Prostate gland (tissue), 2 donors: ENCODE results near the gene WDR77. TPM values are rescaled to one million over a fixed set of nuclear protein-coding genes. Genes with fewer than 3 reads are reported as not detected.

Experiments
- DNase-seq: peaks from one replicate; pipeline ENCODE4 v3.0.0-alpha.2; 2019; ENCODE audit warnings: low spot score
- H3K27ac ChIP-seq, 2 donors: fragments of 200-600 bp; sonication (generic); 2 replicates each; pipeline ENCODE4 v1.5.1; 2017 to 2019
- H3K27me3 ChIP-seq: fragments of 200-600 bp; sonication (generic); replicated peaks from 2 replicates; pipeline ENCODE4 v1.5.1; 2019; ENCODE audit not compliant: insufficient read depth
- H3K36me3 ChIP-seq, 2 donors: fragments of 200-600 bp; sonication (generic); 1 replicate in 1 of 2; 2 replicates in 1 of 2; pipeline versions ENCODE4 v1.5.1 to v1.8.1; 2017 to 2019
- H3K4me1 ChIP-seq: fragments of 200-600 bp; sonication (generic); replicated peaks from 2 replicates; pipeline ENCODE4 v1.5.1; 2019
- H3K4me3 ChIP-seq, 2 donors: fragments of 200-600 bp; sonication (generic); 2 replicates each; pipeline ENCODE4 v1.5.1; 2017 to 2019
- H3K9me3 ChIP-seq: fragments of 200-600 bp; sonication (generic); 2 replicates; pipeline ENCODE4 v1.5.1; 2017
- POLR2A ChIP-seq: fragments of 450-650 bp; IDR thresholded peaks from one replicate; pipeline ENCODE4 v1.6.1; 2016; ENCODE audit warnings: antibody characterized with exemption, mild to moderate bottlenecking
- POLR2AphosphoS5 ChIP-seq: sonication (generic); formaldehyde crosslinking; IDR thresholded peaks from one replicate; pipeline ENCODE4 v1.6.1; 2017; ENCODE audit warnings: antibody characterized with exemption
- WGBS: methylation state at CpG from one replicate; pipeline ENCODE4 v1.1.5; 2018; 5-methylcytosine and 5-hydroxymethylcytosine counted together
- intact Hi-C: fragments of 100-400 bp; cut with DNase I; formaldehyde crosslinking; loops from one replicate; pipeline ENCODE4 v1.14.2; 2022
- total RNA-seq, 2 donors: library from RNA; depleted of rRNA; stranded (reverse); fragments of >200 nt; gene quantifications; one replicate each; pipeline ENCODE4 v1.1.0, GENCODE V29; 2016
- TF ChIP-seq, protein P1 (sequence below), 4 experiments: fragments of 200-600 bp in 2 of 4; fragments of 450-650 bp in 2 of 4; sonication (generic) in 2 of 4; IDR thresholded peaks; 1 replicate in 3 of 4; 2 replicates in 1 of 4; pipeline ENCODE4 v1.5.1; 2016 to 2019; ENCODE audit warnings: antibody characterized with exemption in 4 of 4, mild to moderate bottlenecking in 2 of 4, moderate library complexity in 2 of 4

The WDR77 gene
- total RNA-seq, 2 donors from 2014 or later, result 19.1 to 31.6 TPM

DNA sequence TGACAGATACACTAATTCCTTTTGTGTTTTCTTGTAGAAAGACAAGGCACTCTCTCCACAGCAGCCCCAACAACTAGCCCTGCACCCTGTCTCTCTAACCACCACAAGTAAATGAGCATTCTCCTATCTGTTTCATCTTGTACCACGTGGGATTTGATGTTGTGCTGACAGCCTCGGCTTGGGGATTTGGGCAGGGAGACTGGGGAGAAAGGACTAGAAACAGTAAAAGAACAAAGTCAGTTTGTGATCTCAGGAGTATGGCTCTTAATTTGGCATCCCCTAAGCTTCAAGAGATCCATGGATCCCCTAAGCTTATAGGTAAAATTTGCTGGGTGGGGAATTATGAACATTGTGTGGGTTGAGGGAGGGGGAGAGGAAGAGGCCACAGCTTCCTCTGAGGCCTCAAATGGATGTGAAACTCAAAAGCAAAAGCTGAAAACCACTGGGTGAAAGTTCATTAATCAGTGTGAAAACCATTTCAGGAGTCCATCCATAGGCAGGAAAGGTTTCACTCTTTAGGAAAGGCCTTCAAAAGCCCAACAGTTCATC, 27.8 kb upstream of the WDR77 start:
- TF ChIP-seq POLR2A, result no peak
- no peak for TF ChIP-seq POLR2AphosphoS5
- TF ChIP-seq, protein P1, sequence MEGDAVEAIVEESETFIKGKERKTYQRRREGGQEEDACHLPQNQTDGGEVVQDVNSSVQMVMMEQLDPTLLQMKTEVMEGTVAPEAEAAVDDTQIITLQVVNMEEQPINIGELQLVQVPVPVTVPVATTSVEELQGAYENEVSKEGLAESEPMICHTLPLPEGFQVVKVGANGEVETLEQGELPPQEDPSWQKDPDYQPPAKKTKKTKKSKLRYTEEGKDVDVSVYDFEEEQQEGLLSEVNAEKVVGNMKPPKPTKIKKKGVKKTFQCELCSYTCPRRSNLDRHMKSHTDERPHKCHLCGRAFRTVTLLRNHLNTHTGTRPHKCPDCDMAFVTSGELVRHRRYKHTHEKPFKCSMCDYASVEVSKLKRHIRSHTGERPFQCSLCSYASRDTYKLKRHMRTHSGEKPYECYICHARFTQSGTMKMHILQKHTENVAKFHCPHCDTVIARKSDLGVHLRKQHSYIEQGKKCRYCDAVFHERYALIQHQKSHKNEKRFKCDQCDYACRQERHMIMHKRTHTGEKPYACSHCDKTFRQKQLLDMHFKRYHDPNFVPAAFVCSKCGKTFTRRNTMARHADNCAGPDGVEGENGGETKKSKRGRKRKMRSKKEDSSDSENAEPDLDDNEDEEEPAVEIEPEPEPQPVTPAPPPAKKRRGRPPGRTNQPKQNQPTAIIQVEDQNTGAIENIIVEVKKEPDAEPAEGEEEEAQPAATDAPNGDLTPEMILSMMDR (IDR thresholded peaks at IDR 0.05), result no peak
- H3K4me1 ChIP-seq, result no peaks in the 10 kb centered on the region
- no peak for DNase-seq
- no peaks in the 10 kb centered on the region for H3K36me3 ChIP-seq
- no peaks in the 10 kb centered on the region for H3K27me3 ChIP-seq
- no peak overlapping the region for H3K27ac ChIP-seq
- WGBS, result 52% methylated on average over 2 of the region's 2 CpGs
- intact Hi-C loops, result no loop called here
- no peaks in the 10 kb centered on the region for H3K9me3 ChIP-seq
- no peak overlapping the region for H3K4me3 ChIP-seq

DNA sequence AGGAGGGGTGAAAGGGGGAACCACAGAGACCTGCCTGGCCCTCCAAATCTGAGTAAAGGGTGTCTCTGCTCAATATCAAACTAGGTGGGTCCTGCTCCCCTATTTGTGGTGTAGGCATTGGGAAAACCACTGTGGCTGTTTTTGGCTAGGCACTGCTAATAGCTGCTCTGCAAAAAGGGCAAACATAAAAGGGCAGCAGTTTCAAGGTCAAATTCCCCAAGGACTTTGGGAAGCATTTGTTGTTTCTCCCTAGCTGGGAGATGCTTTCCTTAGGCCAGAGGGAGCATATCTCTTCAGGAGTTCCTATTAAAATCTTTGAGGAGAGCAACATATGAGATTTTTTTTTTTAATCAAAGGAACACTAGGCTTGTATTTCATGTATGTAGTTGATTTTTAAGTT, 27.2 kb upstream of the WDR77 start:
- H3K27me3 ChIP-seq, result no peaks in the 10 kb centered on the region
- intact Hi-C loops, result no loop called here
- TF ChIP-seq, protein P1 (IDR thresholded peaks at IDR 0.05), result no peak
- TF ChIP-seq POLR2A, result no peak
- TF ChIP-seq POLR2AphosphoS5, result no peak
- H3K9me3 ChIP-seq, result no peaks in the 10 kb centered on the region
- DNase-seq, result no peak
- no peaks in the 10 kb centered on the region for H3K36me3 ChIP-seq
- no peak overlapping the region for H3K27ac ChIP-seq
- H3K4me1 ChIP-seq, result no peaks in the 10 kb centered on the region
- no peak overlapping the region for H3K4me3 ChIP-seq

DNA sequence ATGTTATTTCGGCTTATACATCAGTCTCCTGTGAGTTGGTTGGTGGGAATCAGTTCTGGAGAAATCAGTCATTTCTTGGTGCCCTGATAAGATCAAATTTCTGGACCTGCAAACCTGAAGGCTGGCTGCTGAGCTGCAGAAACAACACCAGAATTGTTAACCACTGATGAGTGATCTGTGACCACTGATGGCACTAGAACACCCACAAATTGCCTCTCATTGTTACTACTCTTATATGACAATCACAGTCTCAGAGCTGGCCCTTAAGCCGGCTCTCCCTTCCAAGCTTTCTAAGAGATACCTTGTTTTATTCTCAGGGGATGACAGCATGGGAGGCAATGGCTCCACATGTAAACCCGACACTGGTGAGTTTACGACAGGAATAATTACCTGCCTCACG, 26.6 kb upstream of the WDR77 start:
- 78% methylated on average over 5 of the region's 5 CpGs for WGBS
- Histone ChIP-seq H3K9me3 (no peaks in the 10 kb centered on the region), H3K36me3 (no peaks in the 10 kb centered on the region), H3K27me3 (no peaks in the 10 kb centered on the region), H3K27ac (no peak overlapping the region), H3K4me1 (no peaks in the 10 kb centered on the region), H3K4me3 (no peak overlapping the region)
- intact Hi-C loops, result no loop called here
- TF ChIP-seq POLR2A, result no peak
- TF ChIP-seq, protein P1 (IDR thresholded peaks at IDR 0.05), result no peak
- no peak for TF ChIP-seq POLR2AphosphoS5
- DNase-seq, result no peak

DNA sequence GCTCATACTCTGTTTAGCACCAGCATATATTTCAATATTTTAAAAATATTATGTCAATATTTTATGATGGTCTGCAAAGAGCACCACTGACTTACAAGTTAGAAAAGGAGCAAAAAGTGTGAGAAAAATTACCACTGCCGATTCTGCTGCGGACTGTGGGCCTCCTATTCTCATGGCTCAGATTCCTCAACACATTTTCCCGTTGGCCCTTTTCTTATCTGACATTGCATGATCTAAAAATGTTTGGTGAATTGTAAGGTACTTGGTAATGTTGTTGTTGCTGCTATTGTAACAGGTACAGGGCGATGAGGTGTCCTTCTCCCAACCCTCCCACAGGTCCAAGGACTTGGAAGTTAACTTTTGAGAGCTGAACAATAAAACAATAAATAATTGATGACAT, 25.5 kb upstream of the WDR77 start:
- no peaks in the 10 kb centered on the region for H3K9me3 ChIP-seq
- WGBS, result 74% methylated on average over 4 of the region's 4 CpGs
- H3K4me1 ChIP-seq, result no peaks in the 10 kb centered on the region
- no peak for TF ChIP-seq POLR2AphosphoS5
- TF ChIP-seq POLR2A, result no peak
- TF ChIP-seq, protein P1 (IDR thresholded peaks at IDR 0.05), result no peak
- DNase-seq, result no peak
- H3K4me3 ChIP-seq, result no peak overlapping the region
- no peaks in the 10 kb centered on the region for H3K27me3 ChIP-seq
- no peak overlapping the region for H3K27ac ChIP-seq
- no peaks in the 10 kb centered on the region for H3K36me3 ChIP-seq
- intact Hi-C loops, result no loop called here

DNA sequence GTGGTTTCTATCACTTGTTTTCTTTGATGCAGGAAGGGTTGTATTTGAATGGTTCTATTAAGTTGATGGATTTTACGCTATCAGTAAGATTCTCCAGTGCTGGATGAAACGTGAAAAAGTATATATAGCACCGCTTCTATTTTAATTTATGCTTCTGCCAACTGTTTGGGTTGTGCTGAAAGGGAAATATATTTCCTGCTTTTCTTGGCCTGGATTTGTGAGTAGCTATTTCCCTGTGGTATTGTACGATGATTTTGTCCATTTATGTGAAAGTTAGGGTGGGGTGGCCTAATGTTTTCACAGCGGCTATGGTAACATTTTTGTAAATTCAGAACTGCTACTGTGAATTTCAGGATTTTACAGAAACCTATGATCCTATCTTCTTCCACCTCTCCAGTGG, 25.1 kb upstream of the WDR77 start:
- Histone ChIP-seq H3K36me3 (no peaks in the 10 kb centered on the region), H3K27ac (no peak overlapping the region), H3K27me3 (no peaks in the 10 kb centered on the region), H3K4me3 (no peak overlapping the region), H3K4me1 (no peaks in the 10 kb centered on the region), H3K9me3 (no peaks in the 10 kb centered on the region)
- intact Hi-C loops, result no loop called here
- DNase-seq, result no peak
- no peak for TF ChIP-seq POLR2A
- TF ChIP-seq, protein P1 (IDR thresholded peaks at IDR 0.05), result no peak
- TF ChIP-seq POLR2AphosphoS5, result no peak
- 75% methylated on average over 5 of the region's 5 CpGs for WGBS
